ENCODE measurements around the gene CAMK2B.
A peak's percentile ranks its signal among the peaks of the same experiment; 100 is the strongest.

Gene CAMK2B

DNA sequence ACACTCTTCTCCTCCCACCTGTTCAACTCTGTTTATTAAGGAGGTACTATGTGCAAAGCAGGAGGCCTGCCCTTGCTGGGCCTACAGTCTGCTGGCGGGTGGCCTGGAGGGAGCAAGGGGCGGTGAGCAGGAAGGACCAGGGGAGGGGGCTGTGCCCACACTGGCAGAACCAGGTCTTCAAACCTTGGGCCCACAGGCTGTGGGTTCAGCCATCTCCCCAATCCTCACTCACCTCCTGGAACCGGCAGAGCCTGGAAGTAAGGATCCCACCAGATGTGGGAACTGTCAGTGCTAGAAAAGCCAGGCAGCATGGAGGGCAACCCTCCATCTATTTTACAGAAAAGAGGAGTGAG, 50.8 kb downstream of the CAMK2B start:
- no peak for DNase-seq (ENCODE audit: low spot score)

DNA sequence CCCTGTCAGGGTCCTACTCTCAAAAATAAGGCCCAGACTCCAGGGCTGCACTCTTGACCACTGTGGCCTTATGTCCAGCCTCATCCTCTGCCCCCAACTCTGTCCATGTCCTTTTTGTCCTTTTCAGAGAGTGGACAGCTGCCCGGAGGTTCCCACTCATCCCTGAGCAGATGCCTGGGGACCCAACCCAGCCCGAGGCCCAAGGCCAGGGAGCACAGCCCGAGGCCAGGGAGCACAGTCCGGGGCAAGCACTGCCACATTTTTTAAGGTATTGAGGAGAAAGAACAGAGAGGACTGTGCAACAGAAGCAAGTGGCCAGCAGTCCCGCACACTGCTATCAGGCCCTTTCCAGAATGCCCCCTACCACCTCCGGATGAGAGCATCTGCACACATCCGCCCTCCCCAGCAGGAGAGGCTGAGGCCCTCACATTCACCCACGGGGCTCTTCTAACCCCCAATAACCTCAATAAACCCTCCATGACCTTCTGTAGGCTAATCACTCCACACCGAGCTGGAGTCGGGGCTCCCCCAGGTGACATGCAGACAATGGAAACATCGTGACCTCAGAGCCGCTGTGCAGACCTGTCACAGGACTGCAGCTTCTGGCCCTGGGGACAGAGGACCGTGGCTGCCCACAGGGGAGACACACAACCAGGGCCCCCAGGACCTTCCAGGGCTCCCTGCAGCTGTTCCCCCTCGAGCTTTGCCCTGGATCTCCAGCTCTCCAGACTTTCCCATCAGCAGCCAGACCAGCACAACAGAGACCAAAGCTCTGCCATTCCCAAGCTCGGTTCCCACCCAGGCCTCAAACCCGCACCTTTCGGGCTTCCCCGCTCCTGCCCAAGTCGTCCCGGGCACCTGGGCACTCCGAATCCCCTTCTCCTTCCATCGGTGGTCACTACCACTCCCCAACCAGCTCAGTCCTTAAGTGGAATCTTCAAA, 51.4 kb downstream of the CAMK2B start:
- DNase-seq (ENCODE audit: low spot score), result no peak

DNA sequence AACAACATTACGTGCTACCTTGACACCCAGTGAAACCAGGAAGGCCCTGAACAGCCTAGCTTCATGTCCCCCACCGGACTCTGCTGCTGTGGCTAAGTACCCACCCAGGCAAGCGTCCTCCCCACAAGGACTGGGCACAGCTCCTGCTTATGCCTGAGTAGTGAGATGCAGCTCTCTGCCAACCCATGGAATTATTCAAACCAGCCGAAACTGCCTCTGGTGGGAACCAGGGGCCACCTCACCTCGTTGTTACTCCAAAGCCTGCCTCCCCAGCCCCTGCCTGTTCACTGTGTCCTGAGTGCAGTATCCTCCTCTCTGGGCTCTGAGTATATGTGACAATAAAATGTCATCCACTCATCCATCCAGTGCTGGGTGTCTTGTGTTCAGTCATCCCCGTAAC, 52.4 kb downstream of the CAMK2B start:
- DNase-seq (ENCODE audit: low spot score), result no peak

DNA sequence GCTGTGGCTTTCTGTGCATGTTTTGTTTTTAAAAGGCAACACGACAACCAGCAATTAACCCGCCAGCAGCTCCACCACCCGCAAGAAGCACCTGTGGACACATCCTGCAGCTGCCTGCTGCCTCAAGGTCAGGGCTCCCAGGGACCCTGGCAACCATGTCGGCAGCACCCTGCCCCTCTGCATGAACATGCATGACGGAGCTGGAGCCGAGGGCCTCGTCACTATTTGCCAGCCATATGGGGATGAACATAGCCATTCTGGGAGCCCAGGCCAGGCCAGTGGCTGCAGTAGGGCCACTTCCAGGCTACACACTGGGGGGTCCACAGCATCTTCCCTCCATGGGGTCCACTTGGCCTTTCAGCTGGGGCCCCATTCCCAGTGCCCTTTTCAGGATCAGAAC, 52.9 kb downstream of the CAMK2B start:
- no peak for DNase-seq (ENCODE audit: low spot score)

DNA sequence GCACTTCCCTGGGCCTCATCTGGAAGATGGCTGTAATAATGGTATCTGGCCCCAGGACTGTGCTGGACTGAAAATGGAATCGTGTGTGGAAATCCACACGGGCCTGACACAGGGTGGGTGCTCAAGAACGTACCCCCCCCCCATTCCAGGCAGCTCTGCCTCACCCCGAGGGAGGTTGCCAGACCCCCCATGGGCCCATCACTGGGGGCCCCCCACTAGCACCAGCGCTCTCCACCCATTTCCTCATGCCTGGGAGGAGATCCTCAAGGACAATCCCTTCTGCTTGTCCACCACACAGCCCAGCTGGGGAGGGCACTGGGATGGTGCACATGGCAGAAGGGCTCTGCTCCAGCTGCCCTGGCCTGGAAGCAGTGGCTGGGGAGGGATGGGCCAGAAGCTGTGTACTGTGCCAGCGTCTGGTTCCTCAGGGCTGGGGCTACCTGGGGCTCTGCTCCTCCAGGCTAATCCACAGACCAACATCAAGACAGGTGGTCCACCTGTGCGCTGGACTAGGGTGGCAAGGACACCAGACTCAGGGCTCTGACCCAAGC, 55.4 kb downstream of the CAMK2B start:
- no peak for DNase-seq (ENCODE audit: low spot score)

DNA sequence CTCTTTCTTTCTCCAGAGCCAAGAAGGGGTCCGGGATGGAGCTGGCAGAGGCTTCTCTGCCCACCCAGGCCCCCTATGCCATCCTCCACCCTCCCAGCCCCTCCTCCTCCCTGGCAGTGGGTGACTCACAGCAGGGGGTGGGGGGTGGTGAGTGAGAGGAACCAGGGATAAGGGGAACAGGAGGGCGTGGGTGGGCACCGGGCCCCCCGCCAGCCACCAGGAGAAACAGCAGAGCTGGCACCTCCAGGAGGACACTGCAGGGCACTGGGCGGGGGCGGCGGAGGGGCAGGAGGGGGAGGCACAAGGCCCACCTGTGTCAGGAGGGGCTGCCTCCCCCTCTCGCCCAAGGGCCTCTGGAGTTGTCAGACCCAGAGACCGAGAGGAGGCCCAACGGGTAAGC, 56.0 kb downstream of the CAMK2B start:
- DNase-seq (ENCODE audit: low spot score), result no peak

DNA sequence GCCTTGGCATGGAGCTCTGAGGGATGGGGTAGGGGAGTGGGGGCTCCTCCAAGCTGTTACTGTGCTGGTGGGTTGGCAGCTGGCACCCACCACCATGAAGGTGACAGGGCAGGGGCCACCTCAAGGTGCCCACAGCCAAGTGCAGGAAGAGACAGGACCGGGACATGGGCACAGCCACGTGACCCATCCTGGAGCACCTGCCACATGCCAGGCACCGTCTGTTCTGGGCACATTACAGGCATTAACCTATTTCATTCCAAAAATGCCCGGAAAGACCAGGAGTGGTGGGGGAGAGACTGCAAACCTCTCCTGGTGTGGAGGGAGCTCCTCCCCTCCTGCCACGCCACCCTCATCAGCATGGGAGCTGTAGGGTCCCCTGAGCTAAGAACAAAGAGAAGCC, 56.7 kb downstream of the CAMK2B start:
- DNase-seq (ENCODE audit: low spot score), result no peak

DNA sequence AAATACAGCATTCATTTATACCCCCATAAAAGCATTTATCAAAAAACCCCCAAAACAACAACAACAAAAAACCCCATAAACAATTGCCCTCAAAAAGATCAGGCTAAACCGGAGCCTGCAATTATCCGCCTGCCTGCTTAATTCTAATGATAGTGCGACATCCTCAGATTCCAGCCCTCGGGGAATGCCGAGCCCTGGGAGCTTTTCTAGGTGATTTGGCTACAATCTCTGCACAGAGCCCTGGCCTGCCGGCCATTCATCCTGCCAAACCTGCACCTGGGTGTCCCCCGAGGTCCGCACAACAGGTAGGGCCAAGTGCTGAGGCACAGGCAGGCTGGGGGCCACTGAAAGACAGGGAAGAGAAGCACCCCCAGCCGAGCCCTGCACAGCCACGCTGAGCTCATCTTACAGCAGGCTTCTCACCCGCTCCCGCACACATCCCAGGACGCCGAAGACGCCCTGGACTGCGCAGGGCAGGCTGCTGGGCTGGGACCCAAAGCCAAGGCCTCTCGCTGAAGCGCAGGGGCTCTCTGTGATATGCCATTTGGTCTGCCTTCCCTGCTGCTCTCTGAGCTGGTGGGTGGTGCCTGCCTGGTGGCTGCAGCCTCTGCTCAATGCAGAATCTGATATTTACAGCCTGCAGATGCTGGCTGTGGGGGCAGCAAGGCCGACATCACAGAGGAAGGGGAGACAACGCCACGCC, 57.5 kb downstream of the CAMK2B start:
- no peak for DNase-seq (ENCODE audit: low spot score)

DNA sequence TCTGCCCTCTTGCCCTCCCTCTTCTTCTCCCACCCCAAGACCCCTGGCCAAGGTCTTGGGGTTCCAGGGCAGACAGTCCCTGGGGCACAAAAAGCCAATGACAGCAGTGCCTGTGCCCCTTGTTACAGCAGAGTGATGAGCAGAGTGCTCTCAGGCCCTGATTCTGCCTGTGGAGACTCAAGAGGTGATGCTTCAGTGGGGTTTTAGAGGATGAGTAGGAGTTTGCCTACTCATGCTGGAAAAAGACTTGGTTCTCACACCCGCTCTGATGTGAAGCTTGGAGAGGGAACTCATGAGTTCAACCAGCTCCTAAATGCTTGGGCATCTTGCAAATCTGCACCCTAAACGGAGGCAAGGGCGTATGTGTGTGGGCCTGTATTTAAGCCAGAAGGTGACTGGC, 58.2 kb downstream of the CAMK2B start:
- DNase-seq (ENCODE audit: low spot score), result no peak

DNA sequence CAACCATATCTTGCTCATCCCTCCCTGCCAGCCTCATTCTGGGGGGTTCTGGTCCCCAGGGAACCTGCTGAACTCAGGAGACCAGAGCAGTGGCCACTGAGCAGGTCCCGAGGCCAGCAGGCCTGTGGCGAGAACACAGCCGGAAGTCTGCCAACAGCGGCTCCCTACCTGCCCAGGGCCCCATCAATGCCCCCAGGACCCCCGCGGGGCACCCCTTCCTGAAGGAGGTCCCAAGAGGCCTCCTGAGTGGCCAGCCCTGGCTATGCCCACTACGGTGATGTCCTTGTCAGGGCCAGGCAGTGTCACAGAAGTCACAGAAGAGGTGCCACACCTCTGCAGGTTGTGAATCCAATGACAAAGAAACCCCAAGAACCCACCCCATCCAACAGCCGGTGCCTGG, 58.9 kb downstream of the CAMK2B start:
- no peak for DNase-seq (ENCODE audit: low spot score)

DNA sequence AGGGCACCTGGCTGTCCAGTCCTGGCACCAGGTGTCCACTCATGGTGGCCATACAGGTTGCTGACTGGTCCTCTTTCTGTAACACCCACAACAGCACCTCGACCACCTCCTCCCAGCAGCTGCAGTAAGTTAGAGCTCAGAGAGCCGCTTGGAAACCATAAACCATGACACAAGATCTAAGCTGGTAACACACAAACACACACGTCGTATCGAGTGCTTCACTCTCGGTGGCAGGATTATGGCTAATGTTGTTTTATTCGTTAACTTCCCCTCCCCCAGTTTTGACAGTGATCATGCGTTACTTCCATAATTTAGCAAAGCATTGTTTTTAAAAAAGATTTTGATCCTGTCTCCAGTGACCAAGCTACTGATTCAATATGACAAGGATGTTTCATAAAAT, 59.7 kb downstream of the CAMK2B start:
- no peak for DNase-seq (ENCODE audit: low spot score)

DNA sequence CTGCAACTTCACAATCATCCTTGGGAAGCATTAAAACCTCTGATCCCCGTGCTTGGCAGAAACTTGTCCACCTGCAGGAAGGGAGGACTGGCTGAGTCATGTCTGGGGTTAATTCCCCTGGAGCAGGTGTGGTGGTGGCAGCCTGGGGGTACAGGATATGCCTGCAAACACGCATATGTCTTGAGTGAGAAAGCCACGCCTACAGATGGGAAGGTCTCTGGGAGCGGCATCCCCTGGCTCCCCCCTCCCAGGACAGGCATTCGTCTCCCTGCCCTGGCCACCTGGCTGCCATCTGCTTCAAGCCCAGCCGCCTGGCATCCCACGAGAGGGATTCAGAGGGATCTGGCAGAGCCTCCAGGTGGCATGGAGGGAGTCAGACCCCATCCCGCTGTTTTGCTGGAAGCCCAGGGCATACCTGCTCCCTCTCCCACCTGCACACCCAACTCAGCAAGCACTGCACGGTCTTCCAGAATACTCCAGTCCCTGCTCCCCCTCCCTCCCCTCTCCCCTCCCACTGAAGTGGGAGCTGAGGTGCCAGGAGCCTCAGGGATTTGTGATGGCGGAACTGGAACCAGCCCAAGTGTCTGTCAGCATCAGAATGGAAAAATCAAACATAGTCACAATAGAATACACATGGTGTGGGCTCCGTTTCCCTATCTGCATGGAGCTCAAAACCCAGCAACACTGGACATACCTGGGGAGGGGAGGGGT, 61.0 kb downstream of the CAMK2B start:
- no peak for DNase-seq (ENCODE audit: low spot score)

DNA sequence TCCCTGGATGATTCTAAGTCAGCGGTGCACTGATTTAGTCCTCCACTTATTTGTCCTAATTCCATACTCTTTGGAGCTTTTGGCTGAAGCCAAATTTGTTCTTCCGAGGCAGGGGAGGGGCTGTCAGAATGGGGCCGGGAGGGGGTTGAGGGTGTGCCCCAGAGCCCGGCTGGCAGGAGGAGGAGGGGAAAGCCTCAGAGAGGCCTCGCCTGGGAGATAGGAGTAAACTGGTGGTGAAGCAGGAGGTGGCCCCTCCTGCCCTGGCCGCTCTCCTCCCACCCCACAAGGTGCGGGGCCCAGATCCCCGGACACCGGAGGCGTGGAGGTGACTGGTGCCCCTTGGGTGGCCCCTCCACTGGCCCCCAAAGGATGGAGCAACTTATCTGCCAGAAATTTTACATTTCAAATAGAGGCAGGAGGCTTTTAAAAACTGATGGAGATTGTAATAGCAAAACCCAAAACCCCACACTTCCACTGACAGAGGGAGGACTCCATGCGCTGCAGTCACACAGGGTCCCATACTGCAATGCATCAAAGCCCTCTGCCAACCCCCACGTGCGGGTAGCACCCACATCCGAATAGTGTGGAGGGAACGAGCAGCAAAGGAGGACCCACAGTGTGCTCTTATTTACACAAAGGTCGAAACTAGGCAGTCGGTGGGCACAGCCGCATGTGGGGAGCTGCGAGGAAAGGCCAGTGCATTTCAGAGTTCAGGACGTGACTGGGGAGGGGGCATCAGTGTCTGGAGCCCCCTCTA, 61.9 kb downstream of the CAMK2B start:
- DNase-seq (ENCODE audit: low spot score), result no peak

DNA sequence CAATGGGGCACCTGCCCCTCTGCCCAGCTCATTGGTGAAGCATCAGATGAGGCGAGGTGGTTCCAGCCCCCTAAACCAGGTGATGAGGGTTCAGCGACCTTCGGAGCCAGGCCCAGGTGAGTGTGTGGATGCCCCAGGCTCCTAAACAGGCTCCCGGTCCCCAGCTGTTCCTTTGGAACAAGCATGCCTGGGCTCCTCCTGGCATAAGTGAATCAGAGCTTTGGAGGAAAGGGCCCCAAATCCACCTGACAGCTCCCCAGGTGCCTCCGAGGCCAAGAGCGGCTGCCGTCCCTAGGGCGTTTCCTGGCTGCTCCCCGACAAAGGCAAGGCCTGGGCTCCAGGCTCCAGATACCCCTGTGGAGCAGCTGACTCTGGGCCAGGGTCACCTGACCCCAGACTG, 63.4 kb downstream of the CAMK2B start:
- no peak for DNase-seq (ENCODE audit: low spot score)

DNA sequence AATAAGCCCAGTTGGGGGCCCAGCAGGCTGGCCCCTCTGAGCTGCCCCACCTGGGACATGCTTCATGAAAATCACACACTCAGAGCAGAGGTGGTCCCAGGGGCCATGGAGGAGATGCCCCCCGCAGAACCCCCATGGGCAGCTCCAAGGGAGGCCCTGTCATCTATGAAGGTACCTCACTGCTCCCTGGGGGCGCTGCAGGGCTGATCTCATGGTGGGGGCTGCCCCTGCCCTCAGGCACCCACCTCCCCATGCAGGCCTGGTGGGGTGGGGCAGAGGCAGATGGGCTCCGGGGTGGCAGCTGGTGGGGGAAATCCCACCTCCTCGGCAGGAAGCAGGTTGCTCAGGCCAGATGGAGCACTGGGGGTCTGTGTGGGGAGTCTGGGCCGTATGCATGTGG, 64.2 kb downstream of the CAMK2B start:
- DNase-seq (ENCODE audit: low spot score), result no peak

DNA sequence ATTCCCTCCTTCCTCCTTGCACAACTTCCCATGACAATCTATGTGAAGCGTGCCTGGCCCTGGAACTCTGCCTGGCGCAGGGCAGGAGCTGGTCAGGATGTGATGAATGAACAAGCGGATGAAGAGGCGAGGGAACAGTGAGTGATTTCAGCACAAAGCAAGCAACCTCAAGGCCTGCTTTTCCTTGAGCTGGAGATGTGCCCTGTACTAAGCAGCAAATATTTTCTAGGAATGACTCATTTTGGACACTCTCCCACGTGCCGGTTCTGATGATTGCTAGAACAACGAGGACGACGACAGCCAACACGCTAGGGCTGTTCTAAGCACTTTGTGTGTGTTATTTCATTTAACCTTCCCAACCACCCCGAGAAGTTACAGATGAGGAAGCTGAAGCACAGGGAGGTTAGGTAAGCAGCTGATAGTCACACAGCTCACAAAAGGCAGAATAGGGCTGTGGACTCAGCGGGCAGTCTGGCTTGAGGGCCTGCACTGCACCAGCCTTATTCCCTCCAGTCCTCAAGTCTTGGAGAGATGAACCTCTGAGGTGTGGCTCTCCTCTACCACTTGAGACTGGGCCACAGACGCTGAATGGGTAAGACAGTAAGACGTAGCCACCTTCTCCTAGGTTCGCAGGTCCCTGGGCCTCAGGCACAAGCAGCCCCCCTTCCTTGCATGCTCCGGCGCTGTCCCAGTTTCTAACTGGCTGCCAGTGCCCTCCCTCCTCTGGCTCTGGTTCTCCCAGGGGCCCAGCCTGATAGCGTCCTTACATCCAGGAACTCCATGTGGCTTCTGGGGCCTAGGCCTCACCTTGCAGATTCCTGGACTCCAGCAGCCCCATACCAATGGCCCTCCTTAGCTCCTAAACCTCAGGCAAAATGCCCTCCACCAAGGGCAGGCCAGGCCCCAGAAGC, 65.6 kb downstream of the CAMK2B start:
- no peak for DNase-seq (ENCODE audit: low spot score)

DNA sequence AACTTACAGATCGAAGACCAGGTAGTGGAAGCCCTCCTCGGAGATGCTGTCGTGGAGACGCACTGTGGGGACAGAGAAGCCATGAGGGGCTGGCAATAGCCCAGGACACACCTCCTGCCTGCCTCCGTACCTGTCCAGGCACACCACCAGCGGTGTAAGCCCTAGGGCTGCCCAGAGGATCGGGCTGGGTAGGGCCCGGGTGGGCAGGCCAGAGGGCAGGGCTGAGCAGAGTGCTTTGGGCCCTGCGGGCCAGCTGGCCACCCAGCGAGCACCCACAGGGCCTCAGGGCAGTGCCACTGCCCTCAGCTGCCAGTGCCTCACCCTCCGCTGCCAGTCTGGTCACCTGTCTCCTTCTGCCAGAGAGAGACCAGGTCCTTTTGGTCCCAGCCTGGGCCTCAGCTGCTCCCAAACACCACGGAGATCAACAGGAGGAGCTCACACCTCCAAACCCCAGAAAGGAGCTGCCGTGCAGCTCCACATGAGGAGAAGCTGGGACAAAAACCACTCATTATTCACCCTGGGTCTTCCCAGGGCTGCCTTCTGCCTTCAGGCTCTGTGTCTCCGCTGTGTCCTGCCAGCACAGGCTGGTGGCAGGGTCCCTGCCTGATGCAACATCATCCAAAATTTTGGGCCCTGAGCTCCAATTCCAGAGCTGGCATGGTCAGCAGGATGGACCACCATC, 66.4 kb downstream of the CAMK2B start:
- DNase-seq (ENCODE audit: low spot score), result no peak

DNA sequence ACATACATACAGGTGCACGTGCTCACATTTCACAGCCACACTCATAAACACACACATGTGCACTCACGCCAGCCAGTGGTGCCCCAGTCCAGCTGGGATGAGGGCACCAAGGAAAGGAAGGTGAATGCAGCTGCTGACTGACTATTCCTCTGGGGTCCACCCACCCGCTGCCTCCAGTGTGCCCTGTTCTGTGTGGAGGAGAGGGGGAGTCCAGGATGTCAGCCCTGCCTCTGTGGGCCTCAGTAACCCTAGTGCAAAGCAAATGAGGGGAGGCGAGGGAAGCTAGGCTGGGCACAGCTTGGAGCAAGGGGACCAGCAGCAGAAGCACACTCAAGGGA, 67.0 kb downstream of the CAMK2B start:
- DNase-seq (ENCODE audit: low spot score), result no peak

DNA sequence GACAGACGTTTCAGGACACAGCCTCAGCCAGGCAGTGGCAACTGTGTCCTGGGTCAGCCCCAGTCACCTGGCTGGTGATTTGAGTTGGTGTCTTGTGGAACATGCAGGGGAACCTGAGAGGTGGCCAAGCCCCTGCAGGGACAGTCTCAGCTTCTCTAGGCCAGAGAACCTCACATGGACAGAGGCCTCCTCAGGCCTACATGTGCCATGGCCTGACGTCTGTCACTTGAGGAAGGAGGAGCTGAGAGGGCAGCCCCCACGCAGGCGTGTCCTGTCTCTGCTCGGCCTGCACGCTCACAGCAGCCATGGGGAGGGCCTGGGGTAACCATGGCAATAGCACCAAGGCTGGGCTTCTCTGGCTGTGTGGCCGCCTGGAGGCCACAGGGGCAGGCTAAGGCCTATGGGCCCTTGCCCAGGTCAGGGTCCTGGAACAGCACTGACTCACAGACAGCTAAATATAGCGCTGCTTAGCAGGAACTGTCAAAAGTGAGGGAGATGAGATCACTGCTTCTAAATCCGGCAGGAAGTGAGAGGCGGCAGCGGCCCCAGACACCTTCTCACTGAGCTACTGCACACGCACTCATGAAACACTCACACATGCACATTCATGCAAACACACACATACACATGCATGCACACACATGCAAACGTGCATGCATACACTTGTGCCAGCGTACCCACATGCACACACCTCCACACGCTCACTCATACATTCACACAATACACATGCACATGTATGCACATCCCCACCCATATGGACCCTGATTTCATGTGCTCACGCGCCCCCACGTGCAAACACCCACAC, 67.6 kb downstream of the CAMK2B start:
- peak; percentile 75 for DNase-seq (ENCODE audit: low spot score)

DNA sequence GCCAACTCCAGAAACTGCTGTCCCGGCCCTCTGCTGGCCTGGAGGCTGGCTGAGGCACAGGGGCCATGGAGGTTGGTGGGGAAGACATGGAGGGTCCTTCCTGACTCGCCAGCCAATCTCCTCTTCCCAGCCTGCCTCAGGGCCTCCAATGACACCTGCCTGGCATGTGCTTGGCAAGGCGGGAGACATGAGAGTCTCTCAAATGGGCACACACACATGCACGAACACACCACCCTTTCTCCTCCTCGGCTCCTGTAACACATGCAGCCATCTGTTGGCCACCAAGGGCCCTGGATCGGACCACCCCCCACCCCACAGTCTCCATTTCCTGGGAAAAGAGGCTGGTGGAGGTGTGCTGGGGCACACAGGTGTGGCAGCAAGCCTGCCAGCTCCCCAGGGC, 68.2 kb downstream of the CAMK2B start:
- DNase-seq (ENCODE audit: low spot score), result no peak
